ENCODE results near the gene ADAMTS8.

ADAMTS8 gene, protein sequence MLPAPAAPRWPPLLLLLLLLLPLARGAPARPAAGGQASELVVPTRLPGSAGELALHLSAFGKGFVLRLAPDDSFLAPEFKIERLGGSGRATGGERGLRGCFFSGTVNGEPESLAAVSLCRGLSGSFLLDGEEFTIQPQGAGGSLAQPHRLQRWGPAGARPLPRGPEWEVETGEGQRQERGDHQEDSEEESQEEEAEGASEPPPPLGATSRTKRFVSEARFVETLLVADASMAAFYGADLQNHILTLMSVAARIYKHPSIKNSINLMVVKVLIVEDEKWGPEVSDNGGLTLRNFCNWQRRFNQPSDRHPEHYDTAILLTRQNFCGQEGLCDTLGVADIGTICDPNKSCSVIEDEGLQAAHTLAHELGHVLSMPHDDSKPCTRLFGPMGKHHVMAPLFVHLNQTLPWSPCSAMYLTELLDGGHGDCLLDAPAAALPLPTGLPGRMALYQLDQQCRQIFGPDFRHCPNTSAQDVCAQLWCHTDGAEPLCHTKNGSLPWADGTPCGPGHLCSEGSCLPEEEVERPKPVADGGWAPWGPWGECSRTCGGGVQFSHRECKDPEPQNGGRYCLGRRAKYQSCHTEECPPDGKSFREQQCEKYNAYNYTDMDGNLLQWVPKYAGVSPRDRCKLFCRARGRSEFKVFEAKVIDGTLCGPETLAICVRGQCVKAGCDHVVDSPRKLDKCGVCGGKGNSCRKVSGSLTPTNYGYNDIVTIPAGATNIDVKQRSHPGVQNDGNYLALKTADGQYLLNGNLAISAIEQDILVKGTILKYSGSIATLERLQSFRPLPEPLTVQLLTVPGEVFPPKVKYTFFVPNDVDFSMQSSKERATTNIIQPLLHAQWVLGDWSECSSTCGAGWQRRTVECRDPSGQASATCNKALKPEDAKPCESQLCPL

GRCh38 chr11:130428316-130429119, at the start of gene ADAMTS8:
Gene ADAMTS8, minus strand, starts transcription at chr11:130428609. Its CDS starts 323 bp downstream, at chr11:130428286.
- ChIA-PET POLR2A (ENCODE audit: low non-redundant PET) (no interaction called here), CTCF (interaction anchor here (1.0 to 1.3 kb wide), 2 partner anchors 15 to 432 kb away, joined by 3 to 4 read pairs; no protein-coding TSS in a partner anchor)
- DNase-seq (ENCODE audit: low spot score): no peak
- no peak for TF ChIP-seq CTCF (conservative IDR thresholded peaks at IDR 0.05; ENCODE audit: low read depth)
- no peak within 1 kb of the TSS for H3K27ac ChIP-seq

- ChIA-PET CTCF (no interaction called here), POLR2A (ENCODE audit: low non-redundant PET) (no interaction called here)
- no peak for TF ChIP-seq CTCF (conservative IDR thresholded peaks at IDR 0.05; ENCODE audit: low read depth)
- H3K27ac ChIP-seq: peak overlapping the region; percentile 66
- no peak for DNase-seq (ENCODE audit: low spot score)
These were observed 49.3 kb upstream of the ADAMTS8 start for GRCh38 chr11:130477586-130478203.

- peak overlapping the region; percentile 66; the same call in 1 of the 2 replicates for H3K27ac ChIP-seq
- TF ChIP-seq CTCF (conservative IDR thresholded peaks at IDR 0.05; ENCODE audit: low read depth): no peak
- ChIA-PET POLR2A (ENCODE audit: low non-redundant PET) (no interaction called here), CTCF (no interaction called here)
- no peak for DNase-seq (ENCODE audit: low spot score)
These were observed 48.6 kb upstream of the ADAMTS8 start for GRCh38 chr11:130476922-130477491.

DNA sequence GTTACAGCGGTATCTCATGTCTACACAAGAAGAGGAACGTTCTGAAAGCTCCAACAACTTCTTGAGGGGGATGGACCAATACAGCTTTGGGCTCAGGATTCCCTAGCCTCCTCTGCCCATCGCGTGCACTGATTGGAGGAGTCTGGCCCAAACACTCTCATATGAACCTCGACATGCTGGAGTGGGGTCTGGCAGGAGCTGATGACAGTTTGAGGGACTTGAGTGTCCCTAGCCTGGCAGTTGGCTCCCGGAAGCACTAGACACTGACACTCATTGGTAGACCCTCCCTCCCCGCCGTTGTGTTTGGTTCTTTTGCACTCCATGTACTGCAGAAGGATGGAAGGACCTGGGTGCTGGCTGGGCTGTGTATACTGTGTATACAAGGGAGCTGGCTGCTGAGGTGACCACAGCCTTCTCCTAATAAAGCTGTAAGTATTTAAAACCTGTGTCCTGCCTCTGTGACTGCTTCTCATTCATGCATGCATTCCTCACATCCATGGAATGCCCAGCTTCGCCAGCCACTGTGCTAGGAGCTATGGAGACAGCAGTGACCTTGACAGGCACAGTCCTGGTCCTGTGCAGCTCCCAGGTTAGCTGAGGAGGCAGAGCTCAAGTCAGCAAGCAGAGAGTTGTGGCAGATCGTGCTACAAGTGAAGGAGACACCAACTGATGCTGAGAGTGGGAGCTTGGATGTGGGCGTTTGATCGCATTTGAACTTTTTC, 48.0 kb upstream of the ADAMTS8 start:
- peak overlapping the region; percentile 10; the same call in 1 of the 2 replicates for H3K27ac ChIP-seq
- ChIA-PET POLR2A (ENCODE audit: low non-redundant PET) (no interaction called here), CTCF (no interaction called here)
- TF ChIP-seq CTCF (conservative IDR thresholded peaks at IDR 0.05; ENCODE audit: low read depth): no peak
- no peak for DNase-seq (ENCODE audit: low spot score)

- TF ChIP-seq CTCF (conservative IDR thresholded peaks at IDR 0.05; ENCODE audit: low read depth): no peak
- no peak overlapping the region for H3K27ac ChIP-seq
- ChIA-PET POLR2A (ENCODE audit: low non-redundant PET) (no interaction called here), CTCF (interaction anchor here (0.6 kb wide), 3 partner anchors 18 to 335 kb away, joined by 3 read pairs; no protein-coding TSS in a partner anchor)
- no peak for DNase-seq (ENCODE audit: low spot score)
These were observed 47.1 kb upstream of the ADAMTS8 start for GRCh38 chr11:130475426-130476053.

Data from RWPE1 (cell line).